ENCODE measurements around the gene REX1BD. TPM values are rescaled to one million over a fixed set of nuclear protein-coding genes. Genes with fewer than 3 reads are reported as not detected.
"Not testable (repeated sequence)": the region's sequence is repeated elsewhere in the genome, so short reads cannot be mapped to it uniquely, and the experiment has no call there.

Gene REX1BD
- total RNA-seq, result 100 to 1,000 TPM; 107 to 110 TPM
- 169 TPM for polyA plus RNA-seq

DNA sequence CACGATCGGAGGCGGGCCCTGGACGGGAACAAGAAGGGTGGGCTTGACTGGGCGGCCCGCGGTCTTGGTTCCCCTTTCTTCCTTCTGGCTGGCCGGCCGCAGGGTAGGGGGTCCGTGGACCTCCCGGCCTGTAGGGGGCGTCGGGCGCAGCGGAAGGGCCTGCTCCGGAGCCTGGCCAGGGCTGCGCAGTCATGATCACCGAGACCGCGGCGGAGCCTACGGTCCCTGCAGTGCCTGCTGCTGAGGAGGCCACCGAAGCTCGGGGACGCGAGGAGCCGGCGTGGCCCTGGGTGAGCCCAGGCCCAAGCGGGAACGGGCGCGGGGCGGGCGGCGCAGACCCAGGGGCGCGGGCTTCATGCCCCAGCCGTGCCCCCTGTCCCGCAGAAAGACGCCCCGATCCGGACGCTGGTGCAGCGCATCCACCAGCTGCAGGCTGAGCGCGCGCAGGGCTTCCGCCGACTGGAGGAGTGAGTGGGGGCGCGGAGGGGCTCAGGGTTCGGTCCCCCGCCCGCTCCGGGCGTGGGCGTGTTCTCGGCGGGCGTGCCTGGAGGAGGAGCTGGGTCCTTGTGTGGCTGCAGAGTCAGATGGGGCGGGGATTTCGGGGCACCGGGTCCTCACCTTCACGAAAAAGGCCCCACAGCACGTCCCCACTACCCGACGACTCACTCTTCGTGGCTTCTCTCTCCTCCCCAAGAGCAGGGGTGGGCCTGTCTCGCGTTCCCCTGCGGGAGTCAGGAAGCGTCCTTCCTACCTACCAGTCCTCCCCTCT, at the start of gene REX1BD:
Gene REX1BD, plus strand, starts transcription at position 188 of the 769 bp plus-strand sequence. Its CDS starts 4 bp downstream, at position 192.
- Histone ChIP-seq H3K9me3 (ENCODE audit: low read length) (no peaks in the 10 kb centered on the region), H3K4me3 (ENCODE audit: low read length) (peak within 1 kb of the TSS; percentile 83), H3K4me1 (ENCODE audit: insufficient read depth, low read length) (peaks cover 30% of the 10 kb centered on the region), H3K27ac (ENCODE audit: low read depth, low read length) (peak within 1 kb of the TSS; percentile 87), H3K27me3 (ENCODE audit: insufficient read depth, low read length, poor library complexity, severe bottlenecking) (no peaks in the 10 kb centered on the region), H3K36me3 (ENCODE audit: insufficient read depth, low read length) (peaks cover 6% of the 10 kb centered on the region)
- Mint-ChIP-seq H3K27me3 (peaks cover 0 to 3% of the 10 kb centered on the region in 2 donors), H3K4me1 (peaks cover 29 to 45% (median 37%) of the 10 kb centered on the region in 3 donors), H3K4me3 (peak within 1 kb of the TSS; percentile 88 to 97 (median 91)), H3K27ac (peak within 1 kb of the TSS; percentile 90 to 96 (median 93)), H3K9me3 (no peaks in the 10 kb centered on the region), H3K36me3 (peaks cover 0 to 21% (median 0%) of the 10 kb centered on the region in 3 donors)
- ChIA-PET CTCF (interaction anchor here (0.6 to 3.7 kb wide), 40 partner anchors 8 to 310 kb away, joined by 3 to 41 read pairs (median 4); partner anchors contain the start of genes ELL, FKBP8, KXD1 and UBA52), POLR2A (interaction anchor here (0.5 to 2.9 kb wide), 15 partner anchors 16 to 331 kb away, joined by 3 to 39 read pairs (median 6); partner anchors contain the start of genes COPE, DDX49, ELL and FKBP8)
- DNase-seq, result peak; percentile 80 to 93 (median 84)

DNA sequence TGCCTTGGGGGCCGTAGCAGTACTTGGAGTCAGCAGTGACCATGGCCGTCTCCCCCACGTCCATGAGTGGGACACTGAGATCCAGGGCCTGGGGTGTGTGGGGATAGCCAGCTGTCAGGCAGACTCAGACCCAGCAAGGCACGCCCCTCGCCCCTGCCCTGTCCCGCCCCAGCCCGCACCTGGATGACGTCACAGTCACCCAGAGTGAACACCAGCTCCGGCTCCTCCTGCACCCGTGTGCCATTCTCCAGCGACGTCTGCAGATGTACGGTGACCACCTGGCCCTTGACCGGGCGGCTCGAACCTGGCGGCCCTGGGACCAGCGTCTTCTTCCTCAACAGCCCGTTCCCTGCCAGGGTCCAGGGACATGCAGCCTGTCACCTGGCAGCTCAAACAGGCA, 49.2 kb upstream of the REX1BD start:
- CTCF ChIA-PET, result interaction anchor here (1.0 kb wide), 1 partner anchor 19 kb away, joined by 4 read pairs; no protein-coding TSS in a partner anchor
- no peak overlapping the region for H3K4me3 ChIP-seq (ENCODE audit: low read length)
- POLR2A ChIA-PET, result interaction anchor here (0.7 kb wide), 1 partner anchor 134 kb away, joined by 3 read pairs; no protein-coding TSS in a partner anchor
- peaks cover 17 to 26% (median 19%) of the 10 kb centered on the region in 3 donors for H3K4me1 Mint-ChIP-seq
- H3K36me3 Mint-ChIP-seq, result peaks cover 3 to 73% (median 4%) of the 10 kb centered on the region in 3 donors
- no peak overlapping the region for H3K4me3 Mint-ChIP-seq
- no peaks in the 10 kb centered on the region for H3K9me3 Mint-ChIP-seq
- H3K27ac ChIP-seq (ENCODE audit: low read depth, low read length), result no peak overlapping the region
- H3K4me1 ChIP-seq (ENCODE audit: insufficient read depth, low read length), result peaks cover 16% of the 10 kb centered on the region
- no peak for DNase-seq
- no peaks in the 10 kb centered on the region for H3K36me3 ChIP-seq (ENCODE audit: insufficient read depth, low read length)
- no peak overlapping the region for H3K27ac Mint-ChIP-seq
- no peaks in the 10 kb centered on the region for H3K27me3 ChIP-seq (ENCODE audit: insufficient read depth, low read length, poor library complexity, severe bottlenecking)
- no peaks in the 10 kb centered on the region for H3K27me3 Mint-ChIP-seq
- H3K9me3 ChIP-seq (ENCODE audit: low read length), result no peaks in the 10 kb centered on the region

DNA sequence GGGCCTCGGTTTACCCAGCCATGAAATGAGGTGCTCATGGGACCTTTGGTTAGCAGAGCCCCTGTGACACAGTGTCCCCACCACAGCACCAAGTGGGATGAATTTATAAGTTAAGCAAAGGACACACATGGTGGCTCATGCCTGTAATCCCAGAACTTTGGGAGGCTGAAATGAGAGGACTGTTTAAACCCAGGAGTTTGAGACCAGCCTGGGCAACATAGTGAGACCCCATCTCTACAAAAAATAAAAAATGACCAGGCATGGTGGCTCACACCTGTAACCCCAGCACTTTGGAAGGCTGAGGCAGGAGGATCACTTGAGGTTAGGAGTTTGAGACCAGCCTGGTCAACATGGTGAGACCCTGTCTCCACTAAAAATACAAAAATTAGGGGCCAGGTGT, 48.4 kb upstream of the REX1BD start:
- H3K27me3 ChIP-seq (ENCODE audit: insufficient read depth, low read length, poor library complexity, severe bottlenecking); H3K9me3 ChIP-seq (ENCODE audit: low read length); H3K36me3 ChIP-seq (ENCODE audit: insufficient read depth, low read length); H3K9me3 Mint-ChIP-seq; H3K27ac ChIP-seq (ENCODE audit: low read depth, low read length); H3K27me3 Mint-ChIP-seq; DNase-seq; H3K4me3 ChIP-seq (ENCODE audit: low read length): not testable (repeated sequence)
- peaks cover 17% of the 10 kb centered on the region for H3K4me1 ChIP-seq (ENCODE audit: insufficient read depth, low read length)
- Mint-ChIP-seq H3K4me3 (peak overlapping the region in 1 of 7 donors; percentile 70), H3K36me3 (peaks cover 2 to 70% (median 3%) of the 10 kb centered on the region in 3 donors), H3K27ac (peak overlapping the region in 3 of 8 donors; percentile 7 to 61 (median 7)), H3K4me1 (peaks cover 19 to 30% (median 20%) of the 10 kb centered on the region in 3 donors)
- ChIA-PET POLR2A (interaction anchor here (0.7 kb wide), 1 partner anchor 44 kb away, joined by 8 read pairs; no protein-coding TSS in a partner anchor), CTCF (interaction anchor here (1.0 kb wide), 1 partner anchor 20 kb away, joined by 4 read pairs; no protein-coding TSS in a partner anchor)

DNA sequence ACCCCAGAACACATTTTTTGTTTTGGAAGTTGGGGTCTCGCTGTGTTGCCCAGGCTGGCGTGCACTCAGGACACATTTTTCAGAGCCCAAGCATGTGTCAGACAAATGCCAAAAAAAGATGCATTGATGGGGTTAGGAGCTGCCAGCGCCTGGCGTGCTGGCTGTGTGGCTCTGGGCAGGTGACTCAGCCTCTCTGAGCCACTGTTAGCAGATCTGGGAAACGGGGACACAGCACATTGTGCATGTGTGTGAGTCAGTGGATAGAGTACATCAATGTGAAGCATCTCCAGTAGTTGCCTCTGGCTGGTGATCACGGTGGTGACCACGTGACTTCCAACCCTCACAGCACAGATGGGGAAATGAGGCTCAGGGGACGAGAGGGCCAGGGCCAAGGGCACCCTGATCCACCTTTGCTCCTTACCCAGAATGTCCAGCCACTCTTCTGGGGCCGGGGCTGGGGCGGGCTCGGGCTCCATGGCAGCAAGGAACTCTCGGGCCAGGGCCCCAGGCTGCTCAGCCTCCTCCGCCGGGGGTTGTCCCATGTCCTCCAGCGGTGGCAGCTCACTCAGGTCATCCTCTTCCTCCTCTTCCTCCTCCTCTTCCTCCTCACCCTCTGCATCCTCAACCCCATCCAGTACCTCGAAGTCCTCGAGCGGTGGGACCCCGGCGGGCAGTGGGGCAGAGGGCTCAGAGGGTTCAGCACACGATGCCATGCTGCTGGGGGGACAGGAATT, 47.2 kb upstream of the REX1BD start:
- H3K27me3 Mint-ChIP-seq, result no peaks in the 10 kb centered on the region
- H3K4me3 Mint-ChIP-seq, result peak overlapping the region; percentile 8 to 89 (median 66)
- ChIA-PET CTCF (no interaction called here), POLR2A (no interaction called here)
- no peaks in the 10 kb centered on the region for H3K9me3 ChIP-seq (ENCODE audit: low read length)
- peak overlapping the region; percentile 18 to 97 (median 87) for H3K27ac Mint-ChIP-seq
- H3K4me3 ChIP-seq (ENCODE audit: low read length), result no peak overlapping the region
- DNase-seq, result no peak
- H3K9me3 Mint-ChIP-seq, result no peaks in the 10 kb centered on the region
- peaks cover 17% of the 10 kb centered on the region for H3K4me1 ChIP-seq (ENCODE audit: insufficient read depth, low read length)
- H3K36me3 Mint-ChIP-seq, result peaks cover 0 to 59% (median 3%) of the 10 kb centered on the region in 3 donors
- peaks cover 19 to 30% (median 19%) of the 10 kb centered on the region in 3 donors for H3K4me1 Mint-ChIP-seq
- H3K36me3 ChIP-seq (ENCODE audit: insufficient read depth, low read length), result no peaks in the 10 kb centered on the region
- no peaks in the 10 kb centered on the region for H3K27me3 ChIP-seq (ENCODE audit: insufficient read depth, low read length, poor library complexity, severe bottlenecking)
- no peak overlapping the region for H3K27ac ChIP-seq (ENCODE audit: low read depth, low read length)

DNA sequence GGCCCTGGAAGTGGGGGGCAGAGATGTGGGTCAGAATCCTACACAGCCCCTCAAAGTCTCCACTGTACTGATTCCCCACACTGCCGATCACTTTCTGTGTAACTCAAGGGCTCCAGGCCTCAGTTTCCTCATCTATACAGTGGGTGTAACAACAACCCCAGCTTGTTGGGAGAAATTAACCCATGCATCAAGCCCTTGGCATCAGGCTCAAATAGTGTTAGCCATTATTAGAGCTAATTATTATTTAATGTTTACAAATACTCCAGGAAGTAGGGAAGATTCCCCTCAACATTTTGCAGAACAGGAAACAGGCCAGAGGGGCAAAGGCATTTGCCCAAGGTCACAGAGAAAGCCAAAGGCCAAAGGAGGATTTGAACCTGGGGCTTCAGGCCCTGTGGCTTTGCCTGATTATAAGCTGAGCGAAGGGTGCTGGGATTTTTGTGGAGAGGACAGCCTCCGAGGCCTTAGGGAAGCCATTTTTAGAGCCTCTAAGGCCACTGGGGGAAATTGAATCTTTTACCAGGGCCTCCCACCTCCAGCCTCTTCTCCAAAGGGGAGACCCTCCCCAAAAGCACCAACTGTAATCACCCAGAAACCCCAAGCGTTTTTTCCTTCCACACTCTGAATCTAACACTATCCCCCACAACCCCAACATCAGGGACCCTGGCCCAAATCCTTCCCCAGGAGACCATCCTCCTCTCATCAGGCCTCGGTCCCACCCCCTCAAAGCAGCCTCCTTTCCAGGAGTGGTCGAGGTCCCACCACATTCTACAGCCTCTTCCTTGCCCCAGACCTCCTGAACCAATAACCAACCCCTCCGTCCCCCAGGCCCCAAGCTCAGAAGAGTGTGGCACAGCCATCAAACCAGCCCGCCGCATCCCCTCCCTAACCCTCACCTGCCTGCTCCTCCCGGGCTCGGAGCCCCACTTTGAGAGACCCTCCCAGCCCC, 46.3 kb upstream of the REX1BD start:
- Histone ChIP-seq H3K27me3 (ENCODE audit: insufficient read depth, low read length, poor library complexity, severe bottlenecking) (no peaks in the 10 kb centered on the region), H3K4me3 (ENCODE audit: low read length) (peak overlapping the region; percentile 55), H3K9me3 (ENCODE audit: low read length) (no peaks in the 10 kb centered on the region), H3K27ac (ENCODE audit: low read depth, low read length) (peak overlapping the region; percentile 73), H3K4me1 (ENCODE audit: insufficient read depth, low read length) (peaks cover 17% of the 10 kb centered on the region), H3K36me3 (ENCODE audit: insufficient read depth, low read length) (no peaks in the 10 kb centered on the region)
- ChIA-PET POLR2A (interaction anchor here (0.9 kb wide), 1 partner anchor 19 kb away, joined by 3 read pairs; no protein-coding TSS in a partner anchor), CTCF (interaction anchor here (0.6 to 1.2 kb wide), 3 partner anchors 9 to 29 kb away, joined by 3 read pairs; partner anchors contain the start of gene UBA52)
- peaks cover 0 to 51% (median 0%) of the 10 kb centered on the region in 3 donors for H3K36me3 Mint-ChIP-seq
- no peaks in the 10 kb centered on the region for H3K27me3 Mint-ChIP-seq
- peak overlapping the region; percentile 85 to 94 (median 89) for H3K4me3 Mint-ChIP-seq
- DNase-seq, result no peak
- H3K9me3 Mint-ChIP-seq, result no peaks in the 10 kb centered on the region
- H3K27ac Mint-ChIP-seq, result peak overlapping the region; percentile 87 to 97 (median 93)
- H3K4me1 Mint-ChIP-seq, result peaks cover 17 to 30% (median 19%) of the 10 kb centered on the region in 3 donors

DNA sequence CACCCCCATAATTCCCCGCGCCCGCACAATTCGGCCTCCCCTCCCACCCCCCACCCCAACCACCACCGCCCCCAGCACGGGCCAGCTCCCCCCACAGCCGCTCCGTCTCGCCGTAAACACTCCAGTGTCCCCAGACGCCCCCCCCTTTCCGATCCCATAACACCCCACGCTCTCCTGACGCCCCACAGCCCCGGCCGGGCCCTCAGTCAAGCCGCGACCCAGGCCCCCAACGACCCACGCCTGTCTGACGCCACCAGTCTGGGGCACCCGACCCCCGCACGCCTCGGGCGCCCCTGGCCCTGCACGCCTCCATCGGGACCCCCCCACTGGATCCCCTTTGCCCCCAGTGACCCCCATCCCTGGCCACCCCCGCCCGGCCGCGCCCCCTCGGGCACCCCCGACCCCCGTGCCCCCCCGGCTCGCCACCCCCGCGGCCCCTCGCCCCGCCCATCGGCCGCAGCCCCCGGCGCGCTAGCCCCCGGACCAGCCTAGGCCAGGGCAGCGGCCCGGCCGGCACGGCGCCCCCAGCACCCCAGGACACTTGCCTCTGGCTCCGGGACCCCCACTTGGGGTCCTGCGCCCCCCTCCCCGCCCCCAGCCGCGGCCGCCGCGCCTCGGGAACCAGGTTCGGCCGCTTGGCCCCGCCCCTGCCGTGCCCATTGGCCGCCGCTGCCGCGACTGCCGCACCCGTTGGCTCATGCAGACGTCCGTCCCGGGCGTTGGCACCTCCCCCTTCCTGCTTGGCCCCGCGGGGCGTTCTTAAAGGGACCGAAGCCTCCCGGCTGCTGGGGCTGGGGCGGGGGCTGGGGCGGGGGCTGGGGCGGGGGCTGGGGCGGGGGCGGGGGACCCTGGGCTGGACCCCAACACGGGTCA, 45.4 kb upstream of the REX1BD start, which contains the start of gene FKBP8:
Gene FKBP8, minus strand, starts transcription at position 633 of the 873 bp plus-strand sequence. CDS start 1,603 bp downstream, outside the sequence.
- Mint-ChIP-seq H3K4me3 (peak within 1 kb of the TSS; percentile 88 to 97 (median 93)), H3K27me3 (no peaks in the 10 kb centered on the region), H3K36me3 (peaks cover 0 to 42% (median 0%) of the 10 kb centered on the region in 3 donors), H3K27ac (peak within 1 kb of the TSS; percentile 89 to 99 (median 97)), H3K4me1 (peaks cover 17 to 30% (median 19%) of the 10 kb centered on the region in 3 donors), H3K9me3 (no peaks in the 10 kb centered on the region)
- POLR2A ChIA-PET, result interaction anchor here (0.9 to 1.7 kb wide), 5 partner anchors 12 to 46 kb away, joined by 3 to 16 read pairs (median 4); partner anchors contain the start of genes KXD1 and REX1BD
- Histone ChIP-seq H3K4me1 (ENCODE audit: insufficient read depth, low read length) (peaks cover 17% of the 10 kb centered on the region), H3K27me3 (ENCODE audit: insufficient read depth, low read length, poor library complexity, severe bottlenecking) (no peaks in the 10 kb centered on the region), H3K9me3 (ENCODE audit: low read length) (no peaks in the 10 kb centered on the region), H3K27ac (ENCODE audit: low read depth, low read length) (peak within 1 kb of the TSS; percentile 73), H3K4me3 (ENCODE audit: low read length) (peak within 1 kb of the TSS; percentile 55), H3K36me3 (ENCODE audit: insufficient read depth, low read length) (no peaks in the 10 kb centered on the region)
- CTCF ChIA-PET, result interaction anchor here (0.6 to 1.6 kb wide), 8 partner anchors 10 to 46 kb away, joined by 3 to 10 read pairs (median 4); partner anchors contain the start of genes KXD1, REX1BD and UBA52
- peak; percentile 87 to 95 (median 90) for DNase-seq

Data from CD8-positive, alpha-beta memory T cell (primary cell).